Mammary epithelial cell (primary cell): ENCODE results near the gene TAF12.

ENCODE experiments used
- EZH2 ChIP-seq: IDR thresholded peaks from 2 replicates; pipeline ENCODE4 v1.6.1; 2012; ENCODE audit warnings: low read length, inconsistent platforms, borderline replicate concordance
- TF ChIP-seq, protein P1 (sequence below), 2 donors: IDR thresholded peaks in 1 of 2; conservative IDR thresholded peaks in 1 of 2; 2 replicates each; pipeline ENCODE4 v1.5.1; 2011 to 2012; ENCODE audit warnings: inconsistent platforms in 2 of 2, low read length in 2 of 2, mild to moderate bottlenecking in 2 of 2, control low read depth in 1 of 2, low read depth in 1 of 2; ENCODE audit not compliant: insufficient read depth in 1 of 2; ENCODE audit errors: extremely low read depth in 1 of 2

DNA sequence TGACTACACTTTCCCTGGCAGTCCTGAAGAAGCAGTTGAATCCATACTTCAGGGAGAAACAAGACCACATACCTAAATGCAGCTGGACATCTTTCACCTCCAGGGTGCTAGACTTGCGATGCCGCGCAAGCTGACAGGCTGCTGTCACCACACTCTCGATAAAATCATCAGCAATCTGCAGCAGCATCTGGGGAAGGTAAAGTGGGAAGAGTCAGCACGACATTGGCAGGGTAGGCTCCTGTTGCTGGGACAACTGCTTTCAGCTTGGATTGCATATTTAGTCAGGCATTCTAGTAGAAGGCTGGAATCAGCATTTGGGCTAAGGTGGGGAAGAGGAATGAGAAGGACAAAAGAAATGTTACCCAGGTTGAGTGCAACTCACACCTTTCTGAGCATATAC lies 29.7 kb downstream of the TAF12 start:
- TF ChIP-seq, protein P1, sequence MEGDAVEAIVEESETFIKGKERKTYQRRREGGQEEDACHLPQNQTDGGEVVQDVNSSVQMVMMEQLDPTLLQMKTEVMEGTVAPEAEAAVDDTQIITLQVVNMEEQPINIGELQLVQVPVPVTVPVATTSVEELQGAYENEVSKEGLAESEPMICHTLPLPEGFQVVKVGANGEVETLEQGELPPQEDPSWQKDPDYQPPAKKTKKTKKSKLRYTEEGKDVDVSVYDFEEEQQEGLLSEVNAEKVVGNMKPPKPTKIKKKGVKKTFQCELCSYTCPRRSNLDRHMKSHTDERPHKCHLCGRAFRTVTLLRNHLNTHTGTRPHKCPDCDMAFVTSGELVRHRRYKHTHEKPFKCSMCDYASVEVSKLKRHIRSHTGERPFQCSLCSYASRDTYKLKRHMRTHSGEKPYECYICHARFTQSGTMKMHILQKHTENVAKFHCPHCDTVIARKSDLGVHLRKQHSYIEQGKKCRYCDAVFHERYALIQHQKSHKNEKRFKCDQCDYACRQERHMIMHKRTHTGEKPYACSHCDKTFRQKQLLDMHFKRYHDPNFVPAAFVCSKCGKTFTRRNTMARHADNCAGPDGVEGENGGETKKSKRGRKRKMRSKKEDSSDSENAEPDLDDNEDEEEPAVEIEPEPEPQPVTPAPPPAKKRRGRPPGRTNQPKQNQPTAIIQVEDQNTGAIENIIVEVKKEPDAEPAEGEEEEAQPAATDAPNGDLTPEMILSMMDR (conservative IDR thresholded peaks at IDR 0.05 in 1 of 2, IDR thresholded peaks at IDR 0.05 in 1 of 2; ENCODE audit: extremely low read depth in 1 of 2, insufficient read depth in 1 of 2, low read depth in 1 of 2, low read length in 2 of 2): no peak
- TF ChIP-seq EZH2: no peak
